Measurements from ENCODE around the gene OR2L8.

Gene OR2L8

GRCh38 chr1:247998811-247999210, 50.2 kb downstream of the OR2L8 start:
- no peak for DNase-seq

Measured in SHP77 (cell line).